ENCODE data around the gene PPL. TPM values are rescaled to one million over a fixed set of nuclear protein-coding genes. Genes with fewer than 3 reads are reported as not detected.

PPL gene
- total RNA-seq, 6 experiments from 2014 or later, result 6.9 to 23.8 (median 14.4) TPM

DNA sequence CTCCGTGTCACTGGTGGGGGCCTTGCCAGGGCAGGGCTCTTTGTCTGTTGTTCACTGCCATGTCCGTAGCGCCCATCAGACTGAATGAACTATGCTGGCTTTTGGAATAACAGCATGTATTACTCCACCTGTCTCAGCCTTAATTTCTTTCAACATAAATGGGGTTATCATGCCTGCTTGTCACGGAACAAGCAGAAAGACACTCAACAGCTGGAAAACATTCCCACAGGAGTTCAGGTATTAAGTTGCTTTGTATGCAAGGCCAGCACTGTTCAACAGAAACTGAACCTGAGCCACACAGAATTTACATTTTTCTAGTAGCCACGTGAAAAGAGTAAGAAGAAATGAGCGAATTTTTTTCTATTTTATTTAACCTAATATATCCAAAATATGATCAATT is 13.1 kb downstream of the PPL start:
- no peak overlapping the region for H3K27ac ChIP-seq
- no peaks in the 10 kb centered on the region for H3K9me3 ChIP-seq
- H3K27me3 ChIP-seq, result no peaks in the 10 kb centered on the region
- 73% methylated on average over 6 of the region's 6 CpGs for WGBS (ENCODE audit: insufficient coverage, low coverage, low lambda C conversion rate, missing lambda C conversion rate)
- ATAC-seq (no peak), DNase-seq (no peak)
- intact Hi-C loops (cut with DNase I), result no loop called here
- H3K4me1 ChIP-seq, result peaks cover 0 to 18% (median 9%) of the 10 kb centered on the region in 4 donors
- no peaks in the 10 kb centered on the region for H3K36me3 ChIP-seq
- TF ChIP-seq POLR2A (IDR thresholded peaks at IDR 0.05), result no peak
- no peak overlapping the region for H3K4me3 ChIP-seq

DNA sequence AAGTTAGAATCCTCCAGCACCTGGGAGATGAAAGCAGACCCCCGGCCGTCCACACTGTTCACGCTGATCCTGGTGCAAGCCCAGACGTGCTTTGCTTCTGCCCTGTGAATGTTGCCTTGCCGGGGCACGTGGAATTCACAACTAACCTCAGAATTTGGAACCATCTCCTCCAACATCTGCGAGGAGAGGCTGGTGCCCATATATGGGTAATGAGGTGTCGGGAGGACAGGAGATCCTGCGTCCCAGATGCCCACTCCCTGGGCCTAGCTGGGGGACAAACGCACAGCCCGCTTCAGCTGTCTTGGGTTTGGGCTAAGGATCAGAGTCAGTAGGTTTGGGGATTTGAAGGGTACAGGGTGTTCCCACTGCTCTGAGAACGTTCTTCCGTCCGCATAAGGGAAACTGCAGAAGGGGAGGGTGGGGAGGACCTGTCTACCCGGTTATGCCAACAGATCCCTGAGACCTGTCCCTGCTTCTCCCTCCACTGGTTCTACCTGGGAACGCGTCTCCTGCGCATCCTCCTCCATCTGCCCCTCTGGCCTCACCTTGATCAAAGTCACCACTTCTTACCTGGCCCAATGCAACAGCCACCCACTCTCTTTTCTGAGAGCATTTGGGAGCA is 14.1 kb downstream of the PPL start:
- 74% methylated on average over 9 of the region's 18 CpGs for WGBS (ENCODE audit: insufficient coverage, low coverage, low lambda C conversion rate, missing lambda C conversion rate)

DNA sequence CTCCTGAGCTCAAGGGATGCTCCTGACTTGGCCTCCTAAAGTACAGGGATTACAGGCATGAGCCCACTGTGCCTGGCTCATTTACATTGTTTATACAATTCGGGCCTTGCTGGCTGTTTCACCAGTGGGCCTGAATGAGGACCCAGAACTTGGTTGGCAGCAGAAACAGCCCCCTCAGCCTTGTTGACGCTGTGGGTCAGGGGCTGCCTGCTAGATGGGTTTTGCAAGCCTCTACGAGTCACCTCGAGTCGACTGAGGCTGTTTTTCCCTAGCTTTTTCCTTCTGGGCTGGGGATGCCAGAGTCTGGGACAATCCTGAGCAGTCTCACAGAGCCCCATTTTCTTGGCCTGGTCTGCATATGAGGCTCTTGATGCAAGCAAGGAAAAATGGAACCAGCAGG is 16.1 kb downstream of the PPL start:
- WGBS (ENCODE audit: insufficient coverage, low coverage, low lambda C conversion rate, missing lambda C conversion rate), result 89% methylated on average over 5 of the region's 5 CpGs
- H3K36me3 ChIP-seq, result no peaks in the 10 kb centered on the region
- no peak overlapping the region for H3K27ac ChIP-seq
- no peaks in the 10 kb centered on the region for H3K9me3 ChIP-seq
- H3K27me3 ChIP-seq, result no peaks in the 10 kb centered on the region
- TF ChIP-seq, protein P1, sequence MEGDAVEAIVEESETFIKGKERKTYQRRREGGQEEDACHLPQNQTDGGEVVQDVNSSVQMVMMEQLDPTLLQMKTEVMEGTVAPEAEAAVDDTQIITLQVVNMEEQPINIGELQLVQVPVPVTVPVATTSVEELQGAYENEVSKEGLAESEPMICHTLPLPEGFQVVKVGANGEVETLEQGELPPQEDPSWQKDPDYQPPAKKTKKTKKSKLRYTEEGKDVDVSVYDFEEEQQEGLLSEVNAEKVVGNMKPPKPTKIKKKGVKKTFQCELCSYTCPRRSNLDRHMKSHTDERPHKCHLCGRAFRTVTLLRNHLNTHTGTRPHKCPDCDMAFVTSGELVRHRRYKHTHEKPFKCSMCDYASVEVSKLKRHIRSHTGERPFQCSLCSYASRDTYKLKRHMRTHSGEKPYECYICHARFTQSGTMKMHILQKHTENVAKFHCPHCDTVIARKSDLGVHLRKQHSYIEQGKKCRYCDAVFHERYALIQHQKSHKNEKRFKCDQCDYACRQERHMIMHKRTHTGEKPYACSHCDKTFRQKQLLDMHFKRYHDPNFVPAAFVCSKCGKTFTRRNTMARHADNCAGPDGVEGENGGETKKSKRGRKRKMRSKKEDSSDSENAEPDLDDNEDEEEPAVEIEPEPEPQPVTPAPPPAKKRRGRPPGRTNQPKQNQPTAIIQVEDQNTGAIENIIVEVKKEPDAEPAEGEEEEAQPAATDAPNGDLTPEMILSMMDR (IDR thresholded peaks at IDR 0.05), result no peak
- no peak overlapping the region for H3K4me3 ChIP-seq
- DNase-seq (no peak), ATAC-seq (no peak)
- H3K4me1 ChIP-seq, result peaks cover 0 to 24% (median 10%) of the 10 kb centered on the region in 4 donors
- intact Hi-C loops (cut with DNase I), result no loop called here

More for the DNA sequence above, 14.1 kb downstream of the PPL start:
- peaks cover 0 to 18% (median 9%) of the 10 kb centered on the region in 4 donors for H3K4me1 ChIP-seq
- ATAC-seq (no peak), DNase-seq (no peak)
- H3K27me3 ChIP-seq, result no peaks in the 10 kb centered on the region
- intact Hi-C loops (cut with DNase I), result no loop called here
- H3K4me3 ChIP-seq, result no peak overlapping the region
- H3K9me3 ChIP-seq, result no peaks in the 10 kb centered on the region
- TF ChIP-seq POLR2A (IDR thresholded peaks at IDR 0.05), result no peak
- TF ChIP-seq, protein P1 (IDR thresholded peaks at IDR 0.05), result no peak
- H3K27ac ChIP-seq, result no peak overlapping the region
- H3K36me3 ChIP-seq, result no peaks in the 10 kb centered on the region

DNA sequence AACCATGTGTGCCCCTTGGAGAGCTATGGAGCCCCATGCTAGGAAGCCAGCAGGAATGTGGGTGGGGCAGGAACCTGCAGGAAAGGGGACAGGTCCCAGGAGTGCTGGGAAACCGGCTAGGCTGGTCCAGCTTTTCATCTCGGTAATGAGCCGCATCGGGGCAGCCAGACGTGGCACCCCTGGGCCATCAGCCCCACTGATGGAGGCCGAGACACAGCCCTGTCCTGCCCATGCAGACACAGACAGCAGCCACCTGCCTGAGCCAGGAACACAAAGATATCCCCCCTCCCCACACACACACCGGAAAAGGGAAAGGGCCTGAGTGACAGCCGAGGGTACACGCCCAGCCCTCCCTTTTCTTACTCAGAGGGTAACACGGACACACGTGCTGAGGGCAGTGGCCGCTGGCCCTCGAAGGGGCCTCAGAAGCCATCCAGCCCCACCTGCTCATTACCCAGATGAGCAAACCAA is 18.1 kb downstream of the PPL start:
- H3K27ac ChIP-seq, result no peak overlapping the region
- no peak for DNase-seq

DNA sequence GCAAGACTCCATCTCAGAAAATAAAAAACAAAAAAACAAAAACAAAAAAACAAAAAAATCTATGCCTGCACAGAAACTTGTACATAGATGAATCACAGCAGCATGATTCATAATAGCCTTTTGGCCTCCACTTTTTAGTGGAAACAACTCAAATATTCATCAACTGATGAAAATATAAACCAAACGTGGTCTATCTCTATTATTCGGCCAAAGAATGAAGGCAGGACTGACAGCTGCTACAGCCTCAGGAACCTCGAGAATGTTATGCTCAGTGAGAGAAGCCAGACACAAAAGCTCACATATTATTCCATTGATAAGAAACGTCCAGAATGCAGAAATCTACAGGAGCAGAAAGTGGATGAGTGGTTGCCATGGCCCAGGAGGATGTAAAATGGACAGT is 19.8 kb downstream of the PPL start:
- Histone ChIP-seq H3K27me3 (no peaks in the 10 kb centered on the region), H3K27ac (no peak overlapping the region), H3K4me3 (no peak overlapping the region), H3K4me1 (peaks cover 0 to 35% (median 11%) of the 10 kb centered on the region in 4 donors), H3K9me3 (no peaks in the 10 kb centered on the region), H3K36me3 (no peaks in the 10 kb centered on the region)
- intact Hi-C loops (cut with DNase I), result no loop called here
- DNase-seq (no peak), ATAC-seq (no peak)
- TF ChIP-seq POLR2A (IDR thresholded peaks at IDR 0.05), result no peak
- TF ChIP-seq, protein P1 (IDR thresholded peaks at IDR 0.05), result no peak
- 44% methylated on average over 4 of the region's 4 CpGs for WGBS (ENCODE audit: insufficient coverage, low coverage, low lambda C conversion rate, missing lambda C conversion rate)

More for the DNA sequence above, 18.1 kb downstream of the PPL start:
- WGBS (ENCODE audit: insufficient coverage, low coverage, low lambda C conversion rate, missing lambda C conversion rate), result no CpG with 5 or more reads among the region's 13 CpGs
- Histone ChIP-seq H3K9me3 (no peaks in the 10 kb centered on the region), H3K36me3 (no peaks in the 10 kb centered on the region), H3K4me1 (peaks cover 0 to 18% (median 4%) of the 10 kb centered on the region in 4 donors), H3K27me3 (no peaks in the 10 kb centered on the region), H3K4me3 (no peak overlapping the region)
- no peak for ATAC-seq
- TF ChIP-seq, protein P1 (IDR thresholded peaks at IDR 0.05), result no peak
- TF ChIP-seq POLR2A (IDR thresholded peaks at IDR 0.05), result no peak
- intact Hi-C loops (cut with DNase I), result no loop called here

Measured in right lobe of liver (tissue), 6 donors.